Right atrium auricular region (tissue), 2 donors: ENCODE data around the gene MRPL55. TPM values are rescaled to one million over a fixed set of nuclear protein-coding genes. Genes with fewer than 3 reads are reported as not detected.

Source experiments
- DNase-seq: peaks from one replicate; pipeline ENCODE4 v3.0.0-alpha.2; 2019; ENCODE audit warnings: low spot score
- H3K27ac ChIP-seq, 2 donors: fragments of 200-600 bp; sonication (generic); 1 replicate in 1 of 2; 2 replicates in 1 of 2; pipeline ENCODE4 v1.5.1; 2016 to 2019
- H3K27me3 ChIP-seq, 2 donors: fragments of 200-600 bp; sonication (generic); one replicate each; pipeline versions ENCODE4 v1.5.1 to v1.6.0; 2017 to 2019
- H3K36me3 ChIP-seq: fragments of 200-600 bp; sonication (generic); one replicate; pipeline ENCODE4 v1.5.1; 2016
- H3K4me1 ChIP-seq, 2 donors: fragments of 200-600 bp; sonication (generic); one replicate each; pipeline versions ENCODE4 v1.5.1 to v1.6.0; 2017 to 2019
- H3K4me3 ChIP-seq, 2 donors: fragments of 200-600 bp; sonication (generic); 1 replicate in 1 of 2; 2 replicates in 1 of 2; pipeline ENCODE4 v1.5.1; 2017 to 2019; ENCODE audit warnings: mild to moderate bottlenecking in 1 of 2, moderate library complexity in 1 of 2
- H3K9me3 ChIP-seq, 2 donors: fragments of 200-600 bp; sonication (generic); one replicate each; pipeline ENCODE4 v1.5.1; 2019
- CTCF ChIP-seq, 2 donors: fragments of 200-600 bp; sonication (generic); IDR thresholded peaks; one replicate each; pipeline ENCODE4 v1.5.1; 2019; ENCODE audit warnings: antibody characterized with exemption in 2 of 2
- total RNA-seq, 2 donors: library from RNA; depleted of rRNA; stranded (reverse); fragments of >200 nt; gene quantifications; one replicate each; pipeline ENCODE4 v1.1.0, GENCODE V29; 2016

Gene MRPL55
- total RNA-seq, 2 donors from 2014 or later, result 76.6 to 81.2 TPM

- Histone ChIP-seq H3K27ac (no peak overlapping the region), H3K4me1 (peaks cover 0 to 45% of the 10 kb centered on the region in 2 donors), H3K4me3 (no peak overlapping the region), H3K9me3 (peaks cover 0 to 14% of the 10 kb centered on the region in 2 donors), H3K27me3 (no peaks in the 10 kb centered on the region), H3K36me3 (peaks cover 43% of the 10 kb centered on the region)
- TF ChIP-seq CTCF (IDR thresholded peaks at IDR 0.05), result no peak
- DNase-seq, result no peak
Observed at GRCh38 chr1:228098323-228098931, 10.7 kb downstream of the MRPL55 start.

DNA sequence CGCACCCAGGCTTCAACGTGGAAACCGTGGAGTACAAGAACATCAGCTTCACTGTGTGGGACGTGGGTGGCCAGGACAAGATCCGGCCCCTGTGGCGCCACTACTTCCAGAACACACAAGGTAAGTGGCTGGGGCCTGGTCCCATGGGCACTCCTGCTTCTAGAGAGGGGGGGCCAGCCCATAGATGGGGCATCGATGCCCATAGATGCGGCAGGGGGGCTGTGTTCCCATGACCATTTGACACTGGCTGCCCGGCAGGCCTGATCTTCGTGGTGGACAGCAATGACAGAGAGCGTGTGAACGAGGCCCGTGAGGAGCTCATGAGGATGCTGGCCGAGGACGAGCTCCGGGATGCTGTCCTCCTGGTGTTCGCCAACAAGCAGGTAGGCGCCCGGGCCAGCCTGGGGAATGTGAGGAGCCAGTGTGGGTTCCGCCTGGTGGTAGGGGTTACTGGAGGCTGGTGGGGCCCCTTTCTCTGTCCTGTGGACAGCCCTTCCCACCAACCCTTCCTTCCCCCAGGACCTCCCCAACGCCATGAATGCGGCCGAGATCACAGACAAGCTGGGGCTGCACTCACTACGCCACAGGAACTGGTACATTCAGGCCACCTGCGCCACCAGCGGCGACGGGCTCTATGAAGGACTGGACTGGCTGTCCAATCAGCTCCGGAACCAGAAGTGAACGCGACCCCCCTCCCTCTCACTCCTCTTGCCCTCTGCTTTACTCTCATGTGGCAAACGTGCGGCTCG is 11.6 kb downstream of the MRPL55 start:
- no peaks in the 10 kb centered on the region for H3K27me3 ChIP-seq
- H3K4me1 ChIP-seq, result peaks cover 0 to 53% of the 10 kb centered on the region in 2 donors

GRCh38 chr1:228096416-228097332 is 12.4 kb downstream of the MRPL55 start:
- Histone ChIP-seq H3K9me3 (peaks cover 0 to 14% of the 10 kb centered on the region in 2 donors), H3K36me3 (peaks cover 43% of the 10 kb centered on the region), H3K27ac (no peak overlapping the region), H3K4me3 (no peak overlapping the region), H3K4me1 (peaks cover 0 to 53% of the 10 kb centered on the region in 2 donors), H3K27me3 (no peaks in the 10 kb centered on the region)
- no peak for TF ChIP-seq CTCF (IDR thresholded peaks at IDR 0.05)
- no peak for DNase-seq

More for the DNA sequence above, 11.6 kb downstream of the MRPL55 start:
- Histone ChIP-seq H3K4me3 (no peak overlapping the region), H3K36me3 (peaks cover 43% of the 10 kb centered on the region), H3K9me3 (peaks cover 0 to 14% of the 10 kb centered on the region in 2 donors), H3K27ac (no peak overlapping the region)
- TF ChIP-seq CTCF (IDR thresholded peaks at IDR 0.05), result no peak
- DNase-seq, result no peak

GRCh38 chr1:228095938-228096337 is 13.2 kb downstream of the MRPL55 start:
- H3K27ac ChIP-seq, result no peak overlapping the region
- no peaks in the 10 kb centered on the region for H3K27me3 ChIP-seq
- no peak for DNase-seq
- H3K9me3 ChIP-seq, result peaks cover 0 to 14% of the 10 kb centered on the region in 2 donors
- TF ChIP-seq CTCF (IDR thresholded peaks at IDR 0.05), result no peak
- H3K4me3 ChIP-seq, result no peak overlapping the region
- peaks cover 40% of the 10 kb centered on the region for H3K36me3 ChIP-seq
- H3K4me1 ChIP-seq, result peaks cover 0 to 53% of the 10 kb centered on the region in 2 donors

DNA sequence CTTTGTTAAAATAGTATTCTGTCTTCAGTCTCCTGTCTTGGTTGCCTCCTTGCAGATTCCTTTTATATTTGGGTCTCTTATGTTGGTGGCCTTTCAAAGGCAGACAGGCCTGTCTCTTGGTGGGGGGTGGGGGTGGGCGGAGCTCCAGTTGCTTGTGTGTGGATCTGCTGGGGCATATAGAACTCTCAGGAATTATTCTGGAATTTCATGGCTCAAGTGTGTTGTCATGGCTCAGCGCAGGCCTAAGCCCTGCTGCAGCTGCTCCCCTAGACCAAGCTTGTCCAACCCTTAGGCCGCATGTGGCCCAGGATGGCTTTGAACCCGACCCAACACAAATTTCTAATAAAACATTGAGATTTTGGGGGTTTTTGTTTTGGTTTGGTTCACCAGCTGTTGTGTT is 13.9 kb downstream of the MRPL55 start:
- Histone ChIP-seq H3K27me3 (no peaks in the 10 kb centered on the region), H3K4me3 (no peak overlapping the region), H3K4me1 (peaks cover 0 to 58% of the 10 kb centered on the region in 2 donors), H3K36me3 (peaks cover 36% of the 10 kb centered on the region), H3K27ac (no peak overlapping the region), H3K9me3 (peaks cover 0 to 14% of the 10 kb centered on the region in 2 donors)
- no peak for DNase-seq
- no peak for TF ChIP-seq CTCF (IDR thresholded peaks at IDR 0.05)
